SKM-1 (cell line): Measurements from ENCODE around the gene CCDC116.
A peak's percentile ranks its signal among the peaks of the same experiment; 100 is the strongest.
"Not testable (repeated sequence)": the region's sequence is repeated elsewhere in the genome, so short reads cannot be mapped to it uniquely, and the experiment has no call there.

Experiments used
- DNase-seq: peaks from one replicate; lab custom pipeline; 2025; ENCODE audit not compliant: unreplicated experiment; lab: John Stamatoyannopoulos, UW

The CCDC116 gene

DNA sequence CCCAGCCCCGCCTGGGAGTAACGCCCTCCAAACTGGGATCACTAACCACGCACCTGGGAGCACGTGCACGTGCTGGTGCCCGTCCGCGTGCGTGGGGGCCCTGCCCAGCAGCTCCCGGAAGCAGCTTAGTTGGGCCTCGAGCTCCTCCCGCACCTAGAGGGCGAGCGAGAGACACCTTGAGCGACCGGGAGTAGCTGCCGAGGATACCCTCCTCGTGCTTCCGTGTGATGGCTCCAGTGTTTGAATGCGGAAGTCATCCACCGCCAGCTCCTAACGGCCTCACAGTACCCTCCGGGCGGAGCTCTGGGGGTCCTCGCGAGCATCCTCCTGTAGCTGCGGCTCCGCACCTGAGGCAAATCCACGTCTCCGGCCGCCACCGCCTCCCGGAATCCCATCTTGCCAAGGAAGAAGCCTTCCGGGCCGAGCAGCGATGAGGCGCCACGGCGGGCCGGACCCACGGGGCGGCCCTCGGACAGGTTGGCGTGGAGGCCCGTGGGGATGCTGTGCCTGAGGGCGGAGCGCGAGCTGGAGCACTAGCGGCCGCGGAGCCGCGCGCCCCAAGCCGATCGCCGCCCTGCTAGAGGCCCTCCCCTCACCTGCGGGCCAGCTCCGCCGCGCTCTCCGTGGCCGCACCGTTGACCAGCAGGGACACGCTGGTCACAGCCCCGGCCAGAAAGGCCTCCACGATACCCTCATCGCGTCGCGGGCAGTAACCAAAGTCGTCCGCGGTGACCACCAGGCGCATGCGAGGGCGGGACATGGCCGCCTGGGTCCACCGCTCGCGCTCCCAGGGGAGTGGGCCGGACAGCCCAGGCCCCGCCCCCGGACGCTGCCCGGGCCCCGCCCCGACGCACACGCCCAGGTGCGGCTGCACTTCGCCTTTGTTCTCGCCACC lies 3.1 kb upstream of the CCDC116 start, which contains the start of gene YDJC:
Gene YDJC (minus strand): TSS at position 768 of the 895 bp plus-strand sequence. CDS start 8 bp downstream, at position 760.
- DNase-seq: peak; percentile 90

DNA sequence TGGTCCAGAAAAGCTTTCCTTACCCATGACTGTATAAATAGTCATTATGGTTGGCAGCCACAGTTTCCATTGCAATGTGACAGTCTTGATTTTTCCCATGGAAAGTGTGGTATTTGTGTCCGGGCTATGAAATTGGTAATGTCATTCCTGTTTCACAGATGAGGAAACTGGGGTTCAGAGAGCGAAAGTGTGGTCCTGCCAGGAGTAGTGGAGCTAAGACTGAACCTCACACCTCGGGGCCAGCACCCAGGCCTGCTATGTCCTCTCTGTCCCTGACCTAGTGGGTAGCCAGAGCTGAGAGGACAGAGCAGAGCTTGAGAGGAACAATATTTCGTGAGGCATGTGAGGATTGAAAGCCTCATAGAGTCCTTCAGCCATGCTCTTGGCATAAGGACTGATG lies 1.5 kb upstream of the CCDC116 start:
- DNase-seq: no peak

DNA sequence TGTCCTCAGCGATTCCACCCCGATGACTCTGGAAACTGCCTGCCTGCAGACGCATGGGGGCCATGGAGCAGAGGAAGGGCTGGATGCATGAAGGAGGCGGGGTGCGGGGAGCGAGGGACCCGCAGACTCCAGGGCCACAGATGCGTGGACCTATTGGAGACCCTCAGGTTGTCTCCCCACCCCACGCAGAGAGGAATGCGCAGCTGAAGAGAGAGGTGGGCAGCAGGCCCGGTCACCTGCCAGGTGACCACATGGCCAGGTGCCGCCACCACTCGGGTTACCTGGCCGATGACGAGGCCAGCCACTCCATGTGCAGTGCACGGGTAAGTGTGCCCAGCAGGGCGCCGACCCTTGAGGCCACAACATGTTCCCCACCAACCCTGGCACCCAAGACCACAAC lies 371 bp downstream of the CCDC116 start:
- DNase-seq: no peak

DNA sequence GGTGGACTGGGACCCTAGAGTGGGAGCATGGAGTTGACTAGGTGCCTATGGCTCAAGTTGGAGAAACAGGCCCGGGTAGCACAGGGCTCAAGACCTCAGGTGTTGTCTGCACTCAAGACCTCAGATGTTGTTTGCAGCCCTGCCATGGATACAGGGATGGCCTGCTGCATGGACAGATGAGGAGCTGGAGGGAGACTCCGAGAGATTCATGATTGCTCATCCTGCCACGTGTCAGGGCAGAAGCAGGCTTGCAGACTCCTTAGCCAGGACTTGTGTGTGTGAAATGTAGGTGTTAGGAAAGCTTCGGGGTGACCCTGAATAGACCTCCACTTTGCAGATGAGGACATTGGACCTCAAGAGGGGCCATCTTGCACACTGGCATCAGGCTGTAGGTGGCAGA lies 921 bp downstream of the CCDC116 start:
- DNase-seq: no peak

DNA sequence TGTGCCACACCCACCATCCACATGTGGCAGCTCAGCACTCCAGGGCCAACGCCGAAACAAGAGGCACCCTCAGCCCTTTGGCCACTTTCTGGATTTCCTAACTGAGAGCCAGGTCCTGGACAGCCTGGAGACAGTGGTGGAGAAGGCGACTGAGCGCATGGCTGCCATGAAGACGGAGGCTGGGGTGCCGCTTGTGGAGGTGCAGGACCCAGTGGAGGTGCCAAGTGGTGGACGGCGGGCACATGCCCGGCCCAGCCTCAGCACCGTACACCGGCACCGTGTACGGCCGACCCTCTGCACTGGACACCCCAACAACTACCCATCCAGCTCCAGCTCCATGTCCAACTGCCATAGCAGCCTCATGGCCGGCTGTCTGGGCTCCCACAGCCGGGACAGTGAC lies 1.5 kb downstream of the CCDC116 start:
- DNase-seq: no peak

DNA sequence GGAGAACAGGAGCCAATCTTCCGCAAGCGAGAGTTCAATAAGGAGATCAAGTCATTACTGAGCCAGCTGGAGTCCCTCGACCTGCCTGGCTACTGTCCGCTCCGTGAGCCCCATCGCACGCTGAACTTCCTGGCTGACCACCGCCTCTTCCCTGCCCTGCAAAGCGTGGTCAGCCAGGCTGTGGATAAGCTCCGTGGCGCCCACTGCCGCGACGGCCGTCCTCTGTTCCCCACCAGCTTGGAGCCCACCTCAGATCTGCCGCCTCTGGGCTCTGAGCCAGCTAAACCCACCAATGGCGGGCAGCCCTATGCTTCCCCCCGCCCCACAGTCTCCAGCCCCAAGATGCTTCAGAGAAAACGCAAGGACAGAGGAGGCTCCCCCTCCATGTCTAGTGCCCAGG lies 2.3 kb downstream of the CCDC116 start:
- DNase-seq: no peak

DNA sequence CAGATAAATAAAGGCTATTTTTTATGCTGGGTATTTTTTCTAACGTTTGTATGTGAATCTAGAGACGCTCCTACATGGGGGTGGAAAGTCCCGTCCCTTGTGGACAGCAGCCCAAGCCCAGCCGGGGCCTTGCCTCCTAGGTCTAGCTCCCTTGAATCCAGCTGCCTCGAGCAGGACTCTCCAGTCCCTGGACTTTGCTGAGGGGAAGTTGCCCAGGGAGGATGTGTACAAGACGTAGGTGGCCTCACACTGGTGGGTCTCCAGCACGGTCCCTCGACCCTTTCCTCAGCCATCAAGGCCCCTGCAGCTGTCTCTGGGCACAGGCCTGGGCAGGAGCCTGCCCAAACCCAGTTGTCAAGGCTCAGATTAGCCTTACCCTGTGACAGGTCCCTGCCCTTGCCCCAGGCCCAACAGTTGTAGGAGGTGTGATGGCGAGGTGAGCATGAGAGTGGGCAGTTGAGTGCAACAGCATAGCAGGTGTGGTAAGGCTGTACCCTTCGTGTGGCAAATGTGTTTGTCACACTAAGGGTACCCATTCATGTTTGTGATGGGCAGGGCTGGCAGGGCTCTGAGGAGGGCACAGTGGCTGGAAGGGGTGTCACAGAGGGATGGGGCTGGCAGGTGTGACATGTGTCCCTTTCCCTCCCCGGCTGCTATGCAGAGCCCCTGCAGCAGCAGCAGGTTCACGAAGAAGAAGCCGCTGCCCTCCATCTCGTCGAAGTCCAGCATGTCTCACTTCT lies 3.4 kb downstream of the CCDC116 start:
- no peak for DNase-seq

DNA sequence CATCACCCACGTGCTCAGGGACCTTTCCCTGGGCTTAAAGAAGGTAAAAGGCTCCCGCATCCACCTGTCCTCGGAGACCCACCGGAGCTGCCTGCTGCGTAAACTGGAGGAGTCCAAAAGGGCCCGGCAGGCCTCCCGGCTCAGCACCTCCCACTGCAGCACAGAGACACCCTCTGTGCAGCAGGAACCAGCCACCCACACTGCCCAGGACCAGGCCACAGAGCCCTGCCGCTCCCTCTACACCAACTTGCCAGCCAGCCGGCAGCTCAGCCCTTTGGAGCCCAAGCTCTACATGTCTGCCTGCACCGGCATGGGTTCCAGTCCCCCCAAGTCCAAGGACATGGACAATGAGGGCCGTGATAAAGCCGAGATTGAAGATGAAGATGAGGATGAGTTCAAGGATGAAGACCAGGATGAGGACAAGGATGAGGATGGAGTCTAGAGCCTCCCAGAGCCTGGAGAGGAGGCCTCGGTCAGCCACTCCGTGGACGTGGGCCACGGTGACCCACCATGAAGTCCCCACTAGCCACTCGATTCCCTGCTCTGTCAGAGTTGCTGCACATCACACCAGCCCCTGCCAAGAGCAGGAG lies 4.2 kb downstream of the CCDC116 start:
- DNase-seq: no peak

DNA sequence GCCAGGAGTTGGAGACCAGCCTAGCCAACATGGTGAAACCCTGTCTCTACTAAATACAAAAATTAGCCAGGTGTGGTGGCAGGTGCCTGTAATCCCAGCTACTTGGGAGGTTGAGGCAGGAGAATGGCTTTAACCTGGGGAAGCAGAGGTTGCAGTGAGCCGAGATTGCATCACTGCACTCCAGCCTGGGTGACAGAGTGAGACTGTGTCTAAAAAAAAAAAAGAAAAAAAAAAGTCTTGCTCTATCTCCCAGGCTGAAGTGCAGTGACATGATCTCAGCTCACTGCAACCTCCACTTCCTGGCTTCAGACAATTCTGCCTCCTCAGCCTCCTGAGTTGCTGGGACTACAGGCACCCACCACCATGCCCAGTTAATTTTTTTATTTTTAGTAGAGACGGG lies 4.9 kb downstream of the CCDC116 start:
- DNase-seq: not testable (repeated sequence)

DNA sequence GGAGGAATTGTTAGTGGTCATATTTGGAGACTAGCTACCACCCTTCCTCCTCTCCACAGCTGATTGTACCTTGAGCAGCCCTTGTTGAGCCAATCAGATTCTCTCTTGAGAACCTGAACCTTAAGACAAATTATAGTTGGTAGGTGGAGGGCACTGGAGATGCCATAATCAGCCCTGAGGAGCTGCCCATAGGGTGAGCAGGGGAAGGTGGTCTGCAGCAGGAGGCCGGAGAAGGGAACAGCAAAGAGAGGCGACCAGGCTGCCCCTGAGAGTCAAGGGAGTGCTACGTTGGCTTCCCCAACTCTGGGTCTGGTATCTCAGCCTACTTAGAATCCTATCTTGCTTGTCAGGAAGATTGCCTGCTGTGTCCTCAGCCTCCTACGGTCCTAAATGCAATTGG lies 6.8 kb downstream of the CCDC116 start:
- no peak for DNase-seq

DNA sequence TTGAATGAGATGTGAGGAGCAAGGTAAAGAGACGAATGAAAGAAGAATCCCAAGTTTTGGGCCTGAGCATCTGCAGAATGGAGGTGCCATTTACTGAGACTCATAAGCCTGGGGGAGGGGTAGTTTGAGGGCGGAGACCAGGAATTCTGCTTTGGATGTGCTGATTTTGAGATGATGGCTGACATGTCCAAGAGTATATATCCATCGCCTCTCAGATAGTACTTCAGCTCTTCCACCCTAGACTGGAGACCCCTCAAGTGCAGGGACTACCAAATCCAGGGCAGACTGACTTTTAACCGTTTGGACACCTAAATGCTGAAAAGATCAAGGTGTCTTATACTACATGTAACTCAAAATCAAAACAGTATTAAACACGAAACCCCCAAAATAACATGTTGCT lies 8.2 kb downstream of the CCDC116 start:
- no peak for DNase-seq

DNA sequence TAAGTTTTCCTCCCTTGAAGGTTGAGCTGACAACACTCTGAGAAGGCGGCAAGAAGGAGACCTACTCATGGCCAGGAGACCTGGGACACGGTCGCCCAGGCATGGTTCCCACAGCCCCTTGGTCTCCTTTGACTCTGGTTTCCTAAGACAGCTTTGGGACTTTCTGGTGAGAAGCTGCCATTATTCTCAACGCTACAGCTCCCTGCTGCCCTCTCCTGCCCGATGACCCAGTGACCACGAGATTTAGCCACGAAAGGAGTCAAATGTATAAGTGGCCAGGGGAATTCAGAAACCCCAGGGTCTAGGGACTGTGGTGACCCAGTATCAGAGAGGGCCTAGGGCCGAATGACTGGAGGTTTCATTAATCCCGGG lies 8.8 kb downstream of the CCDC116 start:
- no peak for DNase-seq

DNA sequence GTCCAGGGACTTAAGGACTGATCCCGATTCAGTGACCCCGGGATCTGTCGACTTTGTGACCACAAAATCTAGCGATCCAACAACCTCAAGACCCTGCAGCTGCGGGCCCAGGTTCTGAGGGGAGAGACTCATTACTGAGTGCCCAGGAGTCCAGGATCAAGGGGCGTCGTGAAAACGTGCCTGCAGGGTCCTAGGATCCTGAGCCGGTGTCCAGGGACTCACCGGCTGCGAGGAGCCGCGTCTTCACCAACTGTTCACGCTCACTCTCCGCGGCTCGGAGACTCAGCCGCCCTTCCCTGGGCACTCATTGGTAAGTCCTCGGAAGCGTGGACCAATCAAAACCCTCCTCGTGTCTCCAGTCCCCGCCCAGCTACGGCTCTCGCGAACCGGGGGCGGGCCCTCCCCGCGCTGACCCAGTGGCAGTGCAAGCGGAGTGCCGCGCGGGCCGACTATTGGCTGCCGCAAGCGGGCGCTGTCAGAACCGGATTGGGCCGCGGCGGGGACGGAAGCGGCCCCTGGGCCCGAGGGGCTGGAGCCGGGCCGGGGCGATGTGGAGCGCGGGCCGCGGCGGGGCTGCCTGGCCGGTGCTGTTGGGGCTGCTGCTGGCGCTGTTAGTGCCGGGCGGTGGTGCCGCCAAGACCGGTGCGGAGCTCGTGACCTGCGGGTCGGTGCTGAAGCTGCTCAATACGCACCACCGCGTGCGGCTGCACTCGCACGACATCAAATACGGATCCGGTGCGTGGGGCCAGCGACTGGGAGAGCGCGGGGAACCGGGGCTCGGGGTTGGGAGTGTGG lies 9.4 kb downstream of the CCDC116 start, which contains the start of gene SDF2L1:
Gene SDF2L1 (plus strand): TSS at position 514 of the 795 bp plus-strand sequence. CDS start 35 bp downstream, at position 549.
- peak; percentile 96 for DNase-seq

DNA sequence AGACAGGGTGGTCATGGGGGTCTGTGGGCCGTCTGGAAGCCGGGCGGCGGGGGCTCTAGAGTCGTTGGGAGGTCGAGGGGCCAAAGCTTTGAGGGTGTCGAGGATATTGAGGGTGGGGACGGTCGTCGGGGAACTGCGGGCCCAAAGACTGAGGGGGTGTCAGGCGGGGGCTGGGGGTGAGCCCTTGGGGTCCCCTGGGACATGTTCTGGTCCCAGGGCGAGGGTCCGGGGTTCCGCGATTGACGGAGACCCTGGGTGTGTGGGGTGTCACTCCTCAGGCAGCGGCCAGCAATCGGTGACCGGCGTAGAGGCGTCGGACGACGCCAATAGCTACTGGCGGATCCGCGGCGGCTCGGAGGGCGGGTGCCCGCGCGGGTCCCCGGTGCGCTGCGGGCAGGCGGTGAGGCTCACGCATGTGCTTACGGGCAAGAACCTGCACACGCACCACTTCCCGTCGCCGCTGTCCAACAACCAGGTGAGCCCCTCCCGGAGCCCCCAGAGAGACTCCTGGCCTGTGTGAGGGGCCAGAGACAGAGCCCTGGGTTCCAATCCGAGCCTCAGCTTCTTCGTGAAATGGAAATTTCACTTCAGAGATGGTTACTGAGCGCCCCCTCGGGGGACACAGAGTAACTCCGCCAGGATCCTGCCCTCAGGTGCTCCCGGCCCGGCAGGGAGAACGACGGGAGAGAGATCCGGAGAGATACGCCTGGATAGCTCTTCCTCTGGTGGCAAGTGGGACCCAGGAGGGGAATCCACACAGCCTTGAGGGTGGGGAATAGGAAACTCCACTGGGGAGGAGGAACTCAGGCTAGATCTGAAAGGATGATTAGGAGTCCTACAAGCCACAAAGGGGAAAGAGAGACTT lies 10.3 kb downstream of the CCDC116 start:
- DNase-seq: peak; percentile 48

DNA sequence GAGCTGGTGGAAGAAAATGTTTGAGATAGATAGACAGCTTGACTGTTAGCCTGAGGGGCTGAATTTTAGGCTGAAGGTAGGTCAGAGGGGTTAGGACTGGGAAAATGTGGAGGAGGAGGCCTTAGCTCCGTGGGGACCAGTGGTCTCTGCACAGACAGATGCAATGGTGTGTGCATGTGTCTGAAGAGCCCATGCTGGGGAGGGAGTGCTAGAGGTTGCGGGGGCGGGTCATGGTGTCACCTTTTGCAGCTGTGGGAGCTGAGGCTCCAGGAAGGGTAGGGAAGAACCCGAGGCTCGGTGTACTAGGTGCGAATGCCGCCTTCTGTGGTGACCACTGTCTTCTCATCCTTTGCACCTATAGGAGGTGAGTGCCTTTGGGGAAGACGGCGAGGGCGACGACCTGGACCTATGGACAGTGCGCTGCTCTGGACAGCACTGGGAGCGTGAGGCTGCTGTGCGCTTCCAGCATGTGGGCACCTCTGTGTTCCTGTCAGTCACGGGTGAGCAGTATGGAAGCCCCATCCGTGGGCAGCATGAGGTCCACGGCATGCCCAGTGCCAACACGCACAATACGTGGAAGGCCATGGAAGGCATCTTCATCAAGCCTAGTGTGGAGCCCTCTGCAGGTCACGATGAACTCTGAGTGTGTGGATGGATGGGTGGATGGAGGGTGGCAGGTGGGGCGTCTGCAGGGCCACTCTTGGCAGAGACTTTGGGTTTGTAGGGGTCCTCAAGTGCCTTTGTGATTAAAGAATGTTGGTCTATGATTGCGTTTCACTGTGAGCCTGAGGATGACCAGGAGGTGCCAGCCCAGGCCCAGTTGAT lies 11.2 kb downstream of the CCDC116 start:
- no peak for DNase-seq

DNA sequence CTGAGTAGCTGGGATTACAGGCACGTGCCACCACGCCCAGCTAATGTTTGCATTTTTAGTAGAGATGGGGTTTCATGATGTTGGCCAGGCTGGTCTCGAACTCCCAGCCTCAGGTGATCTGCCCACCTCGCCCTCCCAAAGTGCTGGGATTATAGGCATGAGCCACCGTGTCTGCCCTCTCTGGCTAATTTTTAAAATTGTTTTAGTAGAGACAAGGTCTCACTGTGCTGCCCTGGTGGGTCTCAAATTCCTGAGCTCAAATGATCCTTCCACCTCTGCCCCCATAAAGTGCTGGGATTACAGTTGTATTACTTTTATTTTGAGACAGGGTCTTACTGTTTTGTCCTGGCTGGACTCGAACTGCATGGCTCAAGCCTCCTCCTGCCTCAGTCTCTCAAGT lies 13.0 kb downstream of the CCDC116 start:
- DNase-seq: not testable (repeated sequence)

DNA sequence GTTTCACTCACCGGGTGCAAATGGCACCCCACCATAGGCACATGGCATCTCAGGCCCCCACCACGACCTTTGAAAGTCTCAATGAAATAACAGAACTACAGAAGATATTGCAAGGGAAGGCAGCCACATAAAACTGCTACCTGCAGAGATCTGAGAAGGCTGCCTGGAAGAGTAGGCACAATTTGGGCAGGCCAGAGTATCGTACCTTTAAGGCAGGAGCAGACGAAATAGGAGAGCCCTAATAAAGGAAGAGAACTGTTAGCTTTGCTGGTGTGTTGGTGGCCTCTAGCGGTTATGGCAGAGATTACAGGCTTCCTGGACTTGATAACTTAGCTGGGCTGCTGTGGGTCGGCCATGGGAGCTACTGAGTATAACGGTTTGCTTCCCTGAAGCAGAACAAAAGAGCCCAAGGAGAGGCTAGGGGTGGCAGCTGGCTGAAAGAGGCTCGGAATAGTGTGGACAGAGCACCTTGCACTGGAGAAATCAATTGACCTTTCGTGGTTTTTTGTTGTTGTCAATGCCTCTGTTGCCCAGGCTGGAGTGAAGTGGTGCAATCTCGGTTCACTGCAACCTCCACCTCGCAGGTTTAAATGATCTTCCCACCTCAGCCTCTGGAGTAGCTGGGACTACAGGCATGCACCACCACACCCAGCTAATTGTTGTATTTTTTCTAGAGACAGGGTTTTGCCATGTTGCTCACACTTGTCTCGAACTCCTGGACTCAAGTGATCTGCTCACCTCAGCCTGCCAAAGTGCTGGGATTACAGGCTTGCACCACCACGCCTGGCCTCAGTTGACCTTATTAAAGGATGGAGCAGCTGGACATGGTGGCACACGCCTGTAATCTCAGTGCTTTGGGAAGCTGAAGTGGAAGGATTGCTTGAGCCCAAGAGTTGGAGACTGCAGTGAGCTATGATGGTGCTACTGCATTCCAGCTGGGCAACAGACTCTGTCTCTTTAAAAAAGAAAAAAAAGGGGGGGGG lies 14.3 kb downstream of the CCDC116 start:
- peak; percentile 63 for DNase-seq

DNA sequence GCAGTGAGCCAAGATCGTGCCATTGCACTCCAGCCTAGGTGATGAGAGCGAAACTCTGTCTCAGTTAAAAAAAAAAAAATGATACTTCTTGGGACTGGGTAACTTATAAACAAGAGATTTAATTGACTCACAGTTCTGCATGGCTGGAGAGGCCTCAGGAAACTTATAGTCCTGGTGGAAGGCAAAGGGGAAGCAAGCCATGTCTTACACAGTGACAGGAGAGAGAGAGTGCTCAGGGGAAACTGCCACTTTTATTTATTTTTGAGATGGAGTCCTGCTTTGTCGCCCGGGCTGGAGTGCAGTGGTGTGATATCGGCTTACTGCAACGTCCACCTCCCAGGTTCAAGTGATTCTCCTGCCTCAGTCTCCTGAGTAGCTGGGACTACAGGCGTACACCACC lies 17.7 kb downstream of the CCDC116 start:
- no peak for DNase-seq
